Measurements from ENCODE around the gene ALG2.

DNA sequence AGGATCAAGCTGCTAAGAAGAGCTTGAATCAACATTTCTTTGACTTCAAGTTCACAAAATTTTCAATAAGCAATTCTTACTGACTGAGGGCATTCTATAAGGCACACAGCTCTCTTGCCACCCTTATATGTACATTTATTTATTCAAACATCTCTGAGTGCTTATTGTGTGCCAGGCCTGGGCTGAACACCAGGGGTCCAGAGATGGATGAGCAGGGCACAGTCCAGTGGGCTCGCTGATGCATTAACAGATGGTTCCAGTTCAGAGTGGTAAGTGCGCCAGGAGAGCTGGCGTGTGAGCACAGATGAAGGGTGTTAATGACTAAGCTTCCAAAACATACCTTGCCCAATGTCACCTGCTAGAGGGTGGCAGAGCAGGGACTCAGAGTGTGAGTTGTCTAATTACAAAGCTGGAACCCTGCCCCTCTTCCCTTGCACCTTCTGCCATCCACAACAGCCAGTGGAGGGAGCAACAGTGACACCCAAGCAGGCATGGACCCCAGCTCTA, 24.6 kb downstream of the ALG2 start:
- no peak for TF ChIP-seq GATA3 (IDR thresholded peaks at IDR 0.05; ENCODE audit: low read depth, low read length)
- TF ChIP-seq GATA2 (IDR thresholded peaks at IDR 0.05; ENCODE audit: low read depth, low read length): no peak

All from SH-SY5Y (cell line).